ENCODE measurements around the gene COL24A1.

DNA sequence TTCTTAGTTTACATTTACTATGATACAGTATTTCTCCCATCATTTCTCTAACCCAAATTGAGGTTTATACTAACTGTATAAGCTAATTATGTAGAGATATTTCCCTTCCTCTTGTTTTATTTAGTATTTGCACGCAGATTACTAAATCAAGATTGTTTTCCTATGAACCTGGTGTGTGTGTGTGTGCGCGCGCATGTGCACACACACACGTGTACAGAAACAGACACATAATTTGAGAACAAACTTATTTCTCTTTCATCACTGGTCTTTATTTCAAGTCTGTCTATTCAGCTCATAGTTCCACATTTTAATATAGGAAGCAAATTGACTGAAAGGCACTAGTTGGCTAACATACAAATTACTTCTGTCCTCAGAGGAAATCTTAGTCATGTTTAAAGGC, 19.7 kb upstream of the COL24A1 start:
- TF ChIP-seq, protein P1, sequence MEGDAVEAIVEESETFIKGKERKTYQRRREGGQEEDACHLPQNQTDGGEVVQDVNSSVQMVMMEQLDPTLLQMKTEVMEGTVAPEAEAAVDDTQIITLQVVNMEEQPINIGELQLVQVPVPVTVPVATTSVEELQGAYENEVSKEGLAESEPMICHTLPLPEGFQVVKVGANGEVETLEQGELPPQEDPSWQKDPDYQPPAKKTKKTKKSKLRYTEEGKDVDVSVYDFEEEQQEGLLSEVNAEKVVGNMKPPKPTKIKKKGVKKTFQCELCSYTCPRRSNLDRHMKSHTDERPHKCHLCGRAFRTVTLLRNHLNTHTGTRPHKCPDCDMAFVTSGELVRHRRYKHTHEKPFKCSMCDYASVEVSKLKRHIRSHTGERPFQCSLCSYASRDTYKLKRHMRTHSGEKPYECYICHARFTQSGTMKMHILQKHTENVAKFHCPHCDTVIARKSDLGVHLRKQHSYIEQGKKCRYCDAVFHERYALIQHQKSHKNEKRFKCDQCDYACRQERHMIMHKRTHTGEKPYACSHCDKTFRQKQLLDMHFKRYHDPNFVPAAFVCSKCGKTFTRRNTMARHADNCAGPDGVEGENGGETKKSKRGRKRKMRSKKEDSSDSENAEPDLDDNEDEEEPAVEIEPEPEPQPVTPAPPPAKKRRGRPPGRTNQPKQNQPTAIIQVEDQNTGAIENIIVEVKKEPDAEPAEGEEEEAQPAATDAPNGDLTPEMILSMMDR (IDR thresholded peaks at IDR 0.05) = no peak
- no peak for TF ChIP-seq POLR2AphosphoS5 (IDR thresholded peaks at IDR 0.05)
